ENCODE measurements around the gene TMX2.

TMX2 gene

DNA sequence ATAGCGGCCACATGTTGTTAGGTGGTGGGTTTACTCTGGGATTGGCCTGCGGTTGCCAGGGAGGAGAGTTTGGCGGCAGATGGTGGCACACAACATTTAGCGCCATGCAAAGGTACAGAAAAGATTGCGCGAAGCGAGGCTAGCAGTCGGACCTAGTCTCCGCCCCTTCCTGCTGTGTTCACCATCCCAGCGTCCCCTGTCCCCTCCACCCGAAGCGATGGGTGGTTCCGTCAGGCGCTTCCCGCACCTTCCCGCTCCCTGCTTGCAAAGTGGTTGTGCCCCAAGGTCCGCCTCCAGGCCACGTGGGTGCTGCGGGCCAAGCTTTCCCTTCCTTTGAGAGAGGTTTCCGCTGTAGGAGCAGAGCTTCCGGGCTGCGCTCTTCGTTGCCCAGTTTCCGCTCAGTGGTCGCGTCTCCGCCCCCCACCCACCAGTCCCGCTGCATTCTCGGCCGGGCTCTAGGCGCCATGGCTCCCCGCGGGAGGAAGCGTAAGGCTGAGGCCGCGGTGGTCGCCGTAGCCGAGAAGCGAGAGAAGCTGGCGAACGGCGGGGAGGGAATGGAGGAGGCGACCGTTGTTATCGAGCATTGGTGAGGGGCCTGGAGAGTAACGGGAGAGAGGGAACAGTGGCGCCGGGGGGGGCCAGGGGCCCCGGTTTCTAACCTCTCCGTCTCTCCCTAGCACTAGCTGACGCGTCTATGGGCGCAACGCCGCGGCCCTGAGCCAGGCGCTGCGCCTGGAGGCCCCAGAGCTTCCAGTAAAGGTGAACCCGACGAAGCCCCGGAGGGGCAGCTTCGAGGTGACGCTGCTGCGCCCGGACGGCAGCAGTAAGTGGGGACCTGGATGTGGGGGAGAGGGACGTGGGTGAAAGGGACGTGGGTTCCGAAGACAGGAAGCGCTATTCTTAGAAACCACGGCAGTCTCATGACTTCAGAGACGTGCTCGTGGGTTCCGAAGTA, 29.0 kb downstream of the TMX2 start, which contains the start of gene SELENOH:
Gene SELENOH, plus strand, starts transcription at position 360 of the 955 bp plus-strand sequence. Its CDS starts 105 bp downstream, at position 465.
- TF ChIP-seq, protein P1, sequence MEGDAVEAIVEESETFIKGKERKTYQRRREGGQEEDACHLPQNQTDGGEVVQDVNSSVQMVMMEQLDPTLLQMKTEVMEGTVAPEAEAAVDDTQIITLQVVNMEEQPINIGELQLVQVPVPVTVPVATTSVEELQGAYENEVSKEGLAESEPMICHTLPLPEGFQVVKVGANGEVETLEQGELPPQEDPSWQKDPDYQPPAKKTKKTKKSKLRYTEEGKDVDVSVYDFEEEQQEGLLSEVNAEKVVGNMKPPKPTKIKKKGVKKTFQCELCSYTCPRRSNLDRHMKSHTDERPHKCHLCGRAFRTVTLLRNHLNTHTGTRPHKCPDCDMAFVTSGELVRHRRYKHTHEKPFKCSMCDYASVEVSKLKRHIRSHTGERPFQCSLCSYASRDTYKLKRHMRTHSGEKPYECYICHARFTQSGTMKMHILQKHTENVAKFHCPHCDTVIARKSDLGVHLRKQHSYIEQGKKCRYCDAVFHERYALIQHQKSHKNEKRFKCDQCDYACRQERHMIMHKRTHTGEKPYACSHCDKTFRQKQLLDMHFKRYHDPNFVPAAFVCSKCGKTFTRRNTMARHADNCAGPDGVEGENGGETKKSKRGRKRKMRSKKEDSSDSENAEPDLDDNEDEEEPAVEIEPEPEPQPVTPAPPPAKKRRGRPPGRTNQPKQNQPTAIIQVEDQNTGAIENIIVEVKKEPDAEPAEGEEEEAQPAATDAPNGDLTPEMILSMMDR (conservative IDR thresholded peaks at IDR 0.05; ENCODE audit: low read length), result no peak
- H3K4me3 ChIP-seq (ENCODE audit: low read length), result peak within 1 kb of the TSS; percentile 97
- peak; percentile 97 for DNase-seq (ENCODE audit: low read depth)

DNA sequence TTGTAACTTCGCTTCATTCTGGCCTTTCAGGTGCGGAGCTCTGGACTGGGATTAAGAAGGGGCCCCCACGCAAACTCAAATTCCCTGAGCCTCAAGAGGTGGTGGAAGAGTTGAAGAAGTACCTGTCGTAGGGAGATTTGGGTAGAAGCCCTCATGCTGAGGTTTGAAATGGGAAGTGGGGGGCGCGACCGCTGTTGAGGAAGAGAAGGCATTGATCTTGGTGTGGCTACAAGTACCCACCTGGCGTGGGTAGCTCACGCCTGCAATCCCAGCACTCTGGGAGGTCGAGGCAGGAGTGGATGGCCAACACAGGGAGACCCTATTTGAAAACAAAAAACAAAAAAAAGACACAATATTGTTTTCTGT, 29.7 kb downstream of the TMX2 start:
- peak overlapping the region; percentile 97 for H3K4me3 ChIP-seq (ENCODE audit: low read length)
- TF ChIP-seq, protein P1 (conservative IDR thresholded peaks at IDR 0.05; ENCODE audit: low read length), result no peak
- DNase-seq (ENCODE audit: low read depth), result no peak

DNA sequence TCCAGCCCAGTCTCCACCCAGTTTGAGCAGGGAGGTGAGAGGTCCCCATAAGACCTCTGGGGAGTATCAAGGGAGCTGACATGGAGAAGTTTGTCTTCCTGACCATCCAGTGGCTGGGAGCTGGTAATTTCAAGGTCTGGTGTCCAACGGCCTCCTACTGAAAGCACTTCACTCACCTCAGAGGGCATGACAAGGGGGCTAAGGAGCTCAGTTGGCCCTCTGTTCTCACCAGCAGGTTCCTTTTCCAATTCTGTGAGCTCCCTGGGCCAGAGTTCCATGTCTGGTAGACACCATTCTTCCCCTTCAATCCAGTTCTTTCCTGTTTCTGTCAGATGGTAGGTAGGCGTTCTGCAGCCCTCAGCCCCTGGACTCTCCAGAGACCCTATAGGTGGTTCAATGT, 32.0 kb downstream of the TMX2 start:
- DNase-seq (ENCODE audit: low read depth), result no peak
- TF ChIP-seq, protein P1 (conservative IDR thresholded peaks at IDR 0.05; ENCODE audit: low read length), result no peak
- no peak overlapping the region for H3K4me3 ChIP-seq (ENCODE audit: low read length)

DNA sequence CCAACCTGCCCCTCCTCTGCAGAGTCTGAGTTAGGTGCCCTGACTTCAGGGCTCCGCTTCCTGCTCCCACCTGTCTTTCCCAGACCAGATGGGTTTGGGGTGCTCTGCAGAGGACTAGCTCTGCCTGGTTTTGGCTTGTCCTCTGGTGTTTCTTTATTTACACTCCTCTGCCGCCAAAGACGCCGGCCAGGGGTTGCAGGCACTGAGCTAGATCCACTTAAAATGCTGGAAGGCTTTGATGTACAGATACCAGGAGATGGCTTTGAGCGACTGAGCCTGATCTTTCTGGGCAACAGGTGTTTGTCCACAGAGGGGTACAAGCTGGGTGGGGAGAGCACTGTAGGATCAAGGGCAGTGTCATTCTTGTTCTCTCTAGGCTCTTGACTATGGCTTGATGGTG, 32.8 kb downstream of the TMX2 start:
- TF ChIP-seq, protein P1 (conservative IDR thresholded peaks at IDR 0.05; ENCODE audit: low read length), result no peak
- no peak overlapping the region for H3K4me3 ChIP-seq (ENCODE audit: low read length)
- DNase-seq (ENCODE audit: low read depth), result no peak

DNA sequence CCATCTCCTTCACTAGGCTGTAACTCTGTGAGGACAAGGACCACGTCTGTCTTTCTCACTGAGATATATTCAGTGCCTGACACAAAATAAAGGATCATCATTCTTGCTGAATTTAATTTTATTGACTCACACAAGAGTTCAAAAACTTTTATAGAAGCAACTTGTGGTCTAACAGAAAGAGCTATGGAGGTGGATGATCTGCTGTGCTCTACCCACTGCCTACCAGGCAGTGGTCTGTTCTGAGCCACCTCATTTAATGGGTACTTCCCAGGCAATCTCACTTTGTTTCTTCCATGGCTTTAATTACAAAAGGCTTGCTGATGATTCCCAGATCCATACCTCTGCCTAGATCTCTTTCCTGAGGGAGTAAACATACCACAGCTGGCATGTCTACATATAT, 34.5 kb downstream of the TMX2 start:
- no peak for DNase-seq (ENCODE audit: low read depth)
- no peak overlapping the region for H3K4me3 ChIP-seq (ENCODE audit: low read length)
- TF ChIP-seq, protein P1 (conservative IDR thresholded peaks at IDR 0.05; ENCODE audit: low read length), result no peak

DNA sequence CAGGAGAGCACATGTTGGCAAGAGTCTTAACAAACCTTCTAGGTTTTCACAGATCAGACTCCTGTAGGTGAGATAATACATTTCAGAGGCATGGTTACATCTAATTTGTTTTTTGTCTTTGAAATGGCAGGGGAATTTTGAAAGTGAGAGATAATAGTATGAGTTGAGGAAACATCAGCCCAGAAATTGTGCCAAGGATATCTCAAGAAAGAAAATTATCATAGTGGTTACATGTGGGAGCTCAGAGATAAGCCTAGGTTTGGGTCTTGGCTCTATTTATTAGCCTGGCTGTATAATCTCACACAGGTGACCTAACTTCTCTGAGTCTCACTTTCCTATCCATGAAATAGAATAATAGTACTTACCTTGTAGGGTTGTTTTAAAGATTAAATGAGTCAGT, 38.8 kb downstream of the TMX2 start:
- DNase-seq (ENCODE audit: low read depth), result no peak
- TF ChIP-seq, protein P1 (conservative IDR thresholded peaks at IDR 0.05; ENCODE audit: low read length), result no peak
- no peak overlapping the region for H3K4me3 ChIP-seq (ENCODE audit: low read length)

All from AG10803 (cell line).